MCF 10A (cell line): ENCODE results near the gene FAM210A. TPM values are rescaled to one million over a fixed set of nuclear protein-coding genes. Genes with fewer than 3 reads are reported as not detected.

Experiments
- BruUV-seq: library from RNA; stranded (reverse); fragments of 400-500 nt; replicated peaks from 2 replicates; lab custom pipeline; 2021; lab: Mats Ljungman, UMichigan
- CTCF ChIA-PET: fragments of 300-600 bp; sonication (Branson Sonifier 250); formaldehyde crosslinking; extraction: SDS; loops from one replicate; lab custom pipeline; 2021; ENCODE audit warnings: antibody characterized with exemption, inconsistent platforms; lab: Yijun Ruan, JAX
- POLR2A ChIA-PET: fragments of 300-600, 350-650 bp; sonication (Branson Sonifier 250); formaldehyde crosslinking; extraction: SDS; loops from one replicate; lab custom pipeline; 2020; ENCODE audit warnings: antibody characterized with exemption, inconsistent platforms; lab: Yijun Ruan, JAX
- DNase-seq: peaks from one replicate; pipeline ENCODE4 v3.0.0-alpha.2; 2018; ENCODE audit not compliant: unreplicated experiment
- H3K27ac Mint-ChIP-seq: one replicate; pipeline ENCODE4 v1.8.0; 2022; ENCODE audit warnings: mild to moderate bottlenecking, low read depth, mixed read lengths; ENCODE audit not compliant: unreplicated experiment
- H3K27me3 Mint-ChIP-seq: one replicate; pipeline ENCODE4 v1.8.0; 2022; ENCODE audit warnings: mixed read lengths; ENCODE audit not compliant: insufficient read depth, unreplicated experiment
- H3K36me3 Mint-ChIP-seq: one replicate; pipeline ENCODE4 v1.8.0; 2022; ENCODE audit warnings: mild to moderate bottlenecking, moderate library complexity, mixed read lengths; ENCODE audit not compliant: insufficient read depth, unreplicated experiment
- H3K4me1 Mint-ChIP-seq: one replicate; pipeline ENCODE4 v1.8.0; 2022; ENCODE audit warnings: mixed read lengths; ENCODE audit not compliant: insufficient read depth, unreplicated experiment
- H3K4me3 Mint-ChIP-seq: one replicate; pipeline ENCODE4 v1.8.0; 2022; ENCODE audit warnings: mild to moderate bottlenecking, moderate library complexity, mixed read lengths; ENCODE audit not compliant: unreplicated experiment
- H3K9me3 Mint-ChIP-seq: one replicate; pipeline ENCODE4 v1.8.0; 2022; ENCODE audit warnings: mixed read lengths; ENCODE audit not compliant: unreplicated experiment
- CTCF ChIP-seq: fragments of 200-600 bp; IDR thresholded peaks from one replicate; pipeline ENCODE4 v1.8.0; 2022; ENCODE audit warnings: antibody characterized with exemption, mild to moderate bottlenecking; ENCODE audit not compliant: unreplicated experiment
- intact Hi-C: fragments of 100-400 bp; cut with micrococcal nuclease; formaldehyde crosslinking; loops from 2 replicates; pipeline ENCODE4 v1.14.1; 2022
- total RNA-seq: library from RNA; stranded (reverse); gene quantifications from 2 replicates; pipeline ENCODE4 v1.2.3, GENCODE V29; 2022

The FAM210A gene
- total RNA-seq, 1 experiment from 2014 or later = 31.2 TPM

- no peak for DNase-seq
- CTCF ChIA-PET = interaction anchor here (0.5 kb wide), 1 partner anchor 12 kb away, joined by 3 read pairs; no protein-coding TSS in a partner anchor
These were observed 9.4 kb downstream of the FAM210A start for GRCh38 chr18:13716916-13717315.

GRCh38 chr18:13715330-13715729, 11.0 kb downstream of the FAM210A start:
- no TSS peak for BruUV-seq
- Mint-ChIP-seq H3K4me1 (peaks cover 36% of the 10 kb centered on the region), H3K4me3 (no peak overlapping the region), H3K27ac (no peak overlapping the region), H3K9me3 (peaks cover 5% of the 10 kb centered on the region), H3K36me3 (no peaks in the 10 kb centered on the region), H3K27me3 (no peaks in the 10 kb centered on the region)
- ChIA-PET POLR2A (interaction anchor here (9.5 kb wide), 1 partner anchor 10 kb away, joined by 108 read pairs; the partner anchor contains the start of genes FAM210A and RNMT), CTCF (no interaction called here)
- TF ChIP-seq CTCF = no peak
- intact Hi-C loops = no loop called here
- DNase-seq = no peak

More at GRCh38 chr18:13716916-13717315, 9.4 kb downstream of the FAM210A start:
- intact Hi-C loops = no loop called here
- BruUV-seq = no TSS peak
- H3K9me3 Mint-ChIP-seq = peaks cover 5% of the 10 kb centered on the region
- peaks cover 21% of the 10 kb centered on the region for H3K4me1 Mint-ChIP-seq
- no peak overlapping the region for H3K27ac Mint-ChIP-seq
- no peak for TF ChIP-seq CTCF
- POLR2A ChIA-PET = interaction anchor here (0.6 to 9.5 kb wide), 2 partner anchors 9 to 22 kb away, joined by 4 to 108 read pairs; partner anchors contain the start of genes FAM210A and RNMT
- no peaks in the 10 kb centered on the region for H3K36me3 Mint-ChIP-seq
- H3K4me3 Mint-ChIP-seq = no peak overlapping the region
- H3K27me3 Mint-ChIP-seq = no peaks in the 10 kb centered on the region

- Mint-ChIP-seq H3K9me3 (peaks cover 5% of the 10 kb centered on the region), H3K27me3 (no peaks in the 10 kb centered on the region), H3K4me1 (peaks cover 38% of the 10 kb centered on the region), H3K4me3 (no peak overlapping the region), H3K27ac (no peak overlapping the region), H3K36me3 (no peaks in the 10 kb centered on the region)
- CTCF ChIA-PET = interaction anchor here (1.1 kb wide), 1 partner anchor 13 kb away, joined by 3 read pairs; the partner anchor contains the start of genes FAM210A and RNMT
- POLR2A ChIA-PET = interaction anchor here (0.7 to 9.5 kb wide), 2 partner anchors 12 to 552 kb away, joined by 3 to 108 read pairs; partner anchors contain the start of genes FAM210A and RNMT
- intact Hi-C loops = no loop called here
- TF ChIP-seq CTCF = no peak
- no peak for DNase-seq
- BruUV-seq = no TSS peak
These were observed 12.8 kb downstream of the FAM210A start for GRCh38 chr18:13713455-13714055.

- H3K4me3 Mint-ChIP-seq = no peak overlapping the region
- H3K9me3 Mint-ChIP-seq = peaks cover 4% of the 10 kb centered on the region
- BruUV-seq = no TSS peak
- H3K4me1 Mint-ChIP-seq = peaks cover 38% of the 10 kb centered on the region
- no peak for DNase-seq
- ChIA-PET CTCF (no interaction called here), POLR2A (interaction anchor here (1.3 to 9.5 kb wide), 2 partner anchors 13 to 16 kb away, joined by 3 to 108 read pairs; partner anchors contain the start of genes FAM210A and RNMT)
- H3K27ac Mint-ChIP-seq = peak overlapping the region; percentile 91
- no peak for TF ChIP-seq CTCF
- H3K36me3 Mint-ChIP-seq = no peaks in the 10 kb centered on the region
- no peaks in the 10 kb centered on the region for H3K27me3 Mint-ChIP-seq
- intact Hi-C loops = no loop called here
These were observed 13.8 kb downstream of the FAM210A start for GRCh38 chr18:13712400-13713131.
